Liver (tissue), 3 donors: ENCODE data around the gene RBFOX1.

ENCODE experiments used
- FOXA1 ChIP-seq: IDR thresholded peaks from 2 replicates; pipeline ENCODE4 v1.6.1; 2016; ENCODE audit warnings: antibody characterized with exemption
- RXRA ChIP-seq, 2 donors: IDR thresholded peaks; 2 replicates each; pipeline ENCODE4 v1.6.1; 2017 to 2018; ENCODE audit warnings: antibody characterized with exemption in 2 of 2, mild to moderate bottlenecking in 1 of 2
- TAF1 ChIP-seq: conservative IDR thresholded peaks from 2 replicates; pipeline ENCODE4 v1.6.1; 2016; ENCODE audit warnings: antibody characterized with exemption, mild to moderate bottlenecking
- TF ChIP-seq, protein P1 (sequence below): fragments of 150-350 bp; IDR thresholded peaks from 2 replicates; pipeline ENCODE4 v1.5.1; 2017; ENCODE audit warnings: improper control_type of control experiment, low read depth, low read length; ENCODE audit not compliant: missing input control
- TF ChIP-seq, protein P2 (sequence below): IDR thresholded peaks from 2 replicates; pipeline ENCODE4 v1.6.1; 2016; ENCODE audit warnings: antibody characterized with exemption
- donor health status: healthy.
- donor health status: healthy.

DNA sequence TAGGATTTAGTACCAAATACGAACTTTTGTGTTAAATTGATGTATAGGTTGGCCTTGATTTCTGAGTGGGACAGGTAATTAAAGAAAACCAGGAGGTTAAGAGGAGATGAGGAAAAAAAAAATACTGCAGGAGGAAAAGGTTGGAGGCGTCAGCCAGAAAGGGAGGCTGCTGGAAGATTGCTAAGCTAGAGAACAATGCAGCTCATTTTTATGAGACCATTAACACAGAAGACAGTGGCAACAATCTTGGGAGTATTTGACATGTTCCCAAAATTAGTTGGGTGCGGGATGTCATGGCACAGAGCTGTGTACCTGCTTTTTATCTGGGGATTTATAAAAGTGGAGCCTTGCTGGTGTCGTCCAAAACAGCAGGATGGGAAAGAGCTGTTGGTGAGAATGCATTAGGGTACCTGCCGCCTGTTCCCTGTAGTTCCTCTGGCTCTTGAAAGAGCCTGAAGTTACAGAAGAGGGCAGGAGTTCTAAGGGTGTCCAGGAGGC, 229.3 kb downstream of the RBFOX1 start:
- TF ChIP-seq, protein P1, sequence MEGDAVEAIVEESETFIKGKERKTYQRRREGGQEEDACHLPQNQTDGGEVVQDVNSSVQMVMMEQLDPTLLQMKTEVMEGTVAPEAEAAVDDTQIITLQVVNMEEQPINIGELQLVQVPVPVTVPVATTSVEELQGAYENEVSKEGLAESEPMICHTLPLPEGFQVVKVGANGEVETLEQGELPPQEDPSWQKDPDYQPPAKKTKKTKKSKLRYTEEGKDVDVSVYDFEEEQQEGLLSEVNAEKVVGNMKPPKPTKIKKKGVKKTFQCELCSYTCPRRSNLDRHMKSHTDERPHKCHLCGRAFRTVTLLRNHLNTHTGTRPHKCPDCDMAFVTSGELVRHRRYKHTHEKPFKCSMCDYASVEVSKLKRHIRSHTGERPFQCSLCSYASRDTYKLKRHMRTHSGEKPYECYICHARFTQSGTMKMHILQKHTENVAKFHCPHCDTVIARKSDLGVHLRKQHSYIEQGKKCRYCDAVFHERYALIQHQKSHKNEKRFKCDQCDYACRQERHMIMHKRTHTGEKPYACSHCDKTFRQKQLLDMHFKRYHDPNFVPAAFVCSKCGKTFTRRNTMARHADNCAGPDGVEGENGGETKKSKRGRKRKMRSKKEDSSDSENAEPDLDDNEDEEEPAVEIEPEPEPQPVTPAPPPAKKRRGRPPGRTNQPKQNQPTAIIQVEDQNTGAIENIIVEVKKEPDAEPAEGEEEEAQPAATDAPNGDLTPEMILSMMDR = no peak
- no peak for TF ChIP-seq FOXA1
- TF ChIP-seq, protein P2, sequence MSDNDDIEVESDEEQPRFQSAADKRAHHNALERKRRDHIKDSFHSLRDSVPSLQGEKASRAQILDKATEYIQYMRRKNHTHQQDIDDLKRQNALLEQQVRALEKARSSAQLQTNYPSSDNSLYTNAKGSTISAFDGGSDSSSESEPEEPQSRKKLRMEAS = no peak
- no peak for TF ChIP-seq RXRA (IDR thresholded peaks at IDR 0.05)
- TF ChIP-seq TAF1 = no peak
